ENCODE measurements around the gene PPP1R8. TPM values are rescaled to one million over a fixed set of nuclear protein-coding genes. Genes with fewer than 3 reads are reported as not detected.

Gene PPP1R8
- total and polyA plus RNA-seq, 10 of the 15 experiments (the other 5 are each of a cell fraction or from before 2014, with no cell fraction given): 10.2 to 77.0 (median 53.0) TPM

- ATAC-seq: peak; percentile 75
- peak overlapping the region; percentile 76 for H3K27ac ChIP-seq (ENCODE audit: control insufficient read depth, insufficient read depth)
- H3K9ac ChIP-seq (ENCODE audit: control insufficient read depth, insufficient read depth, low read length): peak overlapping the region; percentile 41; the same call in 1 of the 2 replicates
- 57% methylated on average over 9 of the region's 9 CpGs for WGBS (ENCODE audit: insufficient coverage, insufficient replicate concordance, low lambda C conversion rate, missing lambda C conversion rate)
- no peaks in the 10 kb centered on the region for H3K79me2 ChIP-seq (ENCODE audit: control insufficient read depth, insufficient read depth, low read length)
- SMC1A ChIA-PET (ENCODE audit: uncharacterized antibody, unreplicated experiment): interaction anchor here (0.8 to 2.5 kb wide), 9 partner anchors 11 to 347 kb away, joined by 3 to 18 read pairs (median 5); no protein-coding TSS in a partner anchor
- FAIRE-seq: no peak
- intact Hi-C loops (cut with micrococcal nuclease; ENCODE audit: unreplicated experiment): loop anchor here (10.0 kb wide), 1 partner anchor 312 kb away; the partner anchor contains the start of gene PTAFR
- in situ Hi-C loops (cut with MboI): loop anchor here (5.0 kb wide), 2 partner anchors 114 to 224 kb away; partner anchors contain the start of gene EYA3
- peak; percentile 76 for DNase-seq (ENCODE audit: low read depth, low spot score)
- no peaks in the 10 kb centered on the region for H3K36me3 ChIP-seq (ENCODE audit: control insufficient read depth in 2 of 2, insufficient read depth in 2 of 2, low read length in 1 of 2)
- RAD21 ChIA-PET (ENCODE audit: unreplicated experiment): interaction anchor here (0.9 to 1.4 kb wide), 6 partner anchors 12 to 65 kb away, joined by 3 to 5 read pairs (median 4); no protein-coding TSS in a partner anchor
- POLR2A ChIA-PET: interaction anchor here (0.5 to 2.9 kb wide), 7 partner anchors 13 to 61 kb away, joined by 3 to 17 read pairs (median 4); no protein-coding TSS in a partner anchor
- peak overlapping the region; percentile 22; the same call in 1 of the 2 replicates for H3K4me3 ChIP-seq
- H3K9me3 ChIP-seq (replicated peaks; ENCODE audit: control insufficient read depth, insufficient read depth, low read length): no peaks in the 10 kb centered on the region; the same call in 2 of the 3 replicates
- H2AFZ ChIP-seq (ENCODE audit: control insufficient read depth, low read depth, low read length): peak overlapping the region; percentile 73
- no peaks in the 10 kb centered on the region for H3K27me3 ChIP-seq (replicated peaks in 1 of 2; ENCODE audit: control insufficient read depth in 2 of 2, insufficient read depth in 2 of 2, low read length in 1 of 2)
- peak overlapping the region; percentile 82 for H3K4me2 ChIP-seq (ENCODE audit: control insufficient read depth, insufficient read depth)
- CTCF ChIA-PET: interaction anchor here (0.6 to 1.8 kb wide), 5 partner anchors 26 to 346 kb away, joined by 3 to 6 read pairs (median 5); no protein-coding TSS in a partner anchor
- H4K20me1 ChIP-seq (ENCODE audit: control insufficient read depth, insufficient read depth): no peaks in the 10 kb centered on the region
- peaks cover 42% of the 10 kb centered on the region for H3K4me1 ChIP-seq (ENCODE audit: control insufficient read depth, insufficient read depth, low read length)
- no TSS peak for BruUV-seq (replicated peaks)
- TF ChIP-seq HDAC6 (IDR thresholded peaks at IDR 0.05; ENCODE audit: unreplicated experiment): no peak
- no peak for TF ChIP-seq FOXK2 (IDR thresholded peaks at IDR 0.05)
- peak; percentile 91 for TF ChIP-seq NBN (IDR thresholded peaks at IDR 0.05)
- no peak for TF ChIP-seq REST (IDR thresholded peaks at IDR 0.05; ENCODE audit: low read depth, low read length)
- no peak for TF ChIP-seq YY1 (IDR thresholded peaks at IDR 0.05; ENCODE audit: low read depth, low read length)
- TF ChIP-seq ZZZ3 (IDR thresholded peaks at IDR 0.05; ENCODE audit: control insufficient read depth, insufficient read length, low read depth): no peak
- no peak for TF ChIP-seq MYC (IDR thresholded peaks at IDR 0.05; ENCODE audit: insufficient read depth, insufficient read length, insufficient replicate concordance, low read length, severe bottlenecking)
- no peak for TF ChIP-seq ZNF274 (IDR thresholded peaks at IDR 0.05; ENCODE audit: insufficient read depth, insufficient read length)
- TF ChIP-seq BCL11A (IDR thresholded peaks at IDR 0.05; ENCODE audit: low read depth, low read length): peak; percentile 11; the same call in 1 of the 2 replicates
- TF ChIP-seq, protein P1, sequence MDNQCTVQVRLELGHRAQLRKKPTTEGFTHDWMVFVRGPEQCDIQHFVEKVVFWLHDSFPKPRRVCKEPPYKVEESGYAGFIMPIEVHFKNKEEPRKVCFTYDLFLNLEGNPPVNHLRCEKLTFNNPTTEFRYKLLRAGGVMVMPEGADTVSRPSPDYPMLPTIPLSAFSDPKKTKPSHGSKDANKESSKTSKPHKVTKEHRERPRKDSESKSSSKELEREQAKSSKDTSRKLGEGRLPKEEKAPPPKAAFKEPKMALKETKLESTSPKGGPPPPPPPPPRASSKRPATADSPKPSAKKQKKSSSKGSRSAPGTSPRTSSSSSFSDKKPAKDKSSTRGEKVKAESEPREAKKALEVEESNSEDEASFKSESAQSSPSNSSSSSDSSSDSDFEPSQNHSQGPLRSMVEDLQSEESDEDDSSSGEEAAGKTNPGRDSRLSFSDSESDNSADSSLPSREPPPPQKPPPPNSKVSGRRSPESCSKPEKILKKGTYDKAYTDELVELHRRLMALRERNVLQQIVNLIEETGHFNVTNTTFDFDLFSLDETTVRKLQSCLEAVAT (IDR thresholded peaks at IDR 0.05): peak; percentile 61; the same call in 1 of the 2 replicates
- TF ChIP-seq ZBED1 (IDR thresholded peaks at IDR 0.05; ENCODE audit: borderline replicate concordance): no peak
- TF ChIP-seq EED (IDR thresholded peaks at IDR 0.05; ENCODE audit: low read depth): peak; percentile 95
- TF ChIP-seq SMARCA5 (IDR thresholded peaks at IDR 0.05): peak; percentile 37; the same call in 1 of the 2 replicates
- no peak for TF ChIP-seq NFYA (IDR thresholded peaks at IDR 0.05; ENCODE audit: borderline replicate concordance, low read depth, low read length)
- TF ChIP-seq, protein P2, sequence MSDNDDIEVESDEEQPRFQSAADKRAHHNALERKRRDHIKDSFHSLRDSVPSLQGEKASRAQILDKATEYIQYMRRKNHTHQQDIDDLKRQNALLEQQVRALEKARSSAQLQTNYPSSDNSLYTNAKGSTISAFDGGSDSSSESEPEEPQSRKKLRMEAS (IDR thresholded peaks at IDR 0.05; ENCODE audit: low read depth, low read length): 0 out of 2 replicates have a peak, but pooled peaks have one; percentile 9
- peak in 1 of 2 experiments; percentile 33; a peak in 1 of 4 replicates for TF ChIP-seq BHLHE40 (IDR thresholded peaks at IDR 0.05; ENCODE audit: borderline replicate concordance in 1 of 2, low read depth in 2 of 2, low read length in 1 of 2)
- peak; percentile 75; the same call in 1 of the 2 replicates for TF ChIP-seq DPF2 (IDR thresholded peaks at IDR 0.05)
Observed at GRCh38 chr1:27862671-27863537, 32.3 kb downstream of the PPP1R8 start.
